Peyer's patch (tissue), 4 donors: ENCODE data around the gene APBB3. TPM values are rescaled to one million over a fixed set of nuclear protein-coding genes. Genes with fewer than 3 reads are reported as not detected.

Experiments
- DNase-seq, 3 donors: peaks; one replicate each; pipeline ENCODE4 v3.0.0-alpha.2; 2017 to 2019
- H3K27ac ChIP-seq, 4 donors: fragments of 200-600 bp; sonication (generic); one replicate each; pipeline ENCODE4 v1.5.1; 2016 to 2019
- H3K27me3 ChIP-seq, 2 donors: fragments of 200-600 bp; sonication (generic); one replicate each; pipeline ENCODE4 v1.5.1; 2019
- H3K36me3 ChIP-seq, 3 donors: fragments of 200-600 bp; sonication (generic); one replicate each; pipeline ENCODE4 v1.5.1; 2016 to 2019
- H3K4me1 ChIP-seq, 4 donors: fragments of 200-600 bp; sonication (generic); one replicate each; pipeline ENCODE4 v1.5.1; 2016 to 2019
- H3K4me3 ChIP-seq, 4 donors: fragments of 200-600 bp; sonication (generic); 1 replicate in 3 of 4; 2 replicates in 1 of 4; pipeline ENCODE4 v1.5.1; 2016 to 2019; ENCODE audit warnings: mild to moderate bottlenecking in 1 of 4
- H3K9me3 ChIP-seq, 4 donors: fragments of 200-600 bp; sonication (generic); one replicate each; pipeline ENCODE4 v1.5.1; 2016 to 2019; ENCODE audit warnings: mild to moderate bottlenecking in 1 of 4
- CTCF ChIP-seq, 6 experiments: fragments of 450-650 bp in 4 of 6; fragments of 200-600 bp in 2 of 6; sonication (generic) in 1 of 6; IDR thresholded peaks; one replicate each; pipeline ENCODE4 v1.5.1; 2017 to 2019; ENCODE audit warnings: antibody characterized with exemption in 6 of 6, mild to moderate bottlenecking in 3 of 6, moderate library complexity in 1 of 6
- POLR2A ChIP-seq, 2 donors: fragments of 450-650 bp; IDR thresholded peaks; one replicate each; pipeline ENCODE4 v1.5.1; 2017; ENCODE audit warnings: antibody characterized with exemption in 2 of 2, mild to moderate bottlenecking in 2 of 2, moderate library complexity in 2 of 2
- total RNA-seq, 4 donors: library from RNA; depleted of rRNA; stranded (reverse); fragments of >200 nt; gene quantifications; one replicate each; pipeline ENCODE4 v1.1.0, GENCODE V29; 2016

The APBB3 gene
- total RNA-seq, 4 donors from 2014 or later: 21.7 to 78.5 (median 62.4) TPM

- peak in 1 of 3 donors; percentile 11 for DNase-seq
- H3K27ac ChIP-seq: peak overlapping the region; percentile 84 to 92 (median 90)
- H3K4me3 ChIP-seq: no peak overlapping the region
- H3K9me3 ChIP-seq: no peaks in the 10 kb centered on the region
- H3K4me1 ChIP-seq: peaks cover 0 to 17% (median 6%) of the 10 kb centered on the region in 4 donors
- no peaks in the 10 kb centered on the region for H3K27me3 ChIP-seq
- no peak for TF ChIP-seq POLR2A (IDR thresholded peaks at IDR 0.05)
- no peak for TF ChIP-seq CTCF (IDR thresholded peaks at IDR 0.05)
- H3K36me3 ChIP-seq: peaks cover 0 to 22% (median 0%) of the 10 kb centered on the region in 3 donors
Observed at GRCh38 chr5:140557965-140558364, 6.4 kb downstream of the APBB3 start.

GRCh38 chr5:140557136-140557805, 7.1 kb downstream of the APBB3 start, which contains the start of gene SRA1:
Gene SRA1 (minus strand): TSS chr5:140557473. CDS start chr5:140557452, 21 bp downstream.
- H3K9me3 ChIP-seq: no peaks in the 10 kb centered on the region
- no peaks in the 10 kb centered on the region for H3K27me3 ChIP-seq
- peaks cover 0 to 24% (median 0%) of the 10 kb centered on the region in 3 donors for H3K36me3 ChIP-seq
- peaks cover 0 to 16% (median 6%) of the 10 kb centered on the region in 4 donors for H3K4me1 ChIP-seq
- peak within 1 kb of the TSS; percentile 84 to 92 (median 90) for H3K27ac ChIP-seq
- DNase-seq: peak; percentile 92 to 97 (median 95)
- H3K4me3 ChIP-seq: peak within 1 kb of the TSS; percentile 66 to 96 (median 80)
- TF ChIP-seq CTCF (IDR thresholded peaks at IDR 0.05) (no peak), POLR2A (IDR thresholded peaks at IDR 0.05) (peak; percentile 87 to 95)

DNA sequence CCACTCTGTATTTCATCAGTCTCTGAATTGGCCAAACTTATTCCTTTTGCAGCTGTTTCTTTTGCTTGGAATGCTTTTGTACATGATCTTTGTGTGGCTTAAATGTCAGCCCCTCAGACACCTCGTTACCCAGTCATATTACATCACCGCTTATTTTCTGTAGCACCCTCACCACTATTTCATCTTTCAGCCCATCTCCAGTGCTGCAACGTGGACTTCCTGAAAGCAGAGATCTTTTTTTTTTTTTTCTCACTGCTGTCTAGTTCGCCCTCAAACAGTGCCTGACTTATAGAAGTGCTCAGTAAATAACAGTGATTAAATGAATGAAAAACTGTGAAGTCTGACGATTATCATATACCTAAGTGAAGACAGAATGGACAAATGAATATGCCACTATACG, 8.0 kb downstream of the APBB3 start:
- H3K27ac ChIP-seq: peak overlapping the region in 3 of 4 donors; percentile 84 to 92 (median 88)
- H3K27me3 ChIP-seq: no peaks in the 10 kb centered on the region
- no peak for TF ChIP-seq POLR2A (IDR thresholded peaks at IDR 0.05)
- no peak for TF ChIP-seq CTCF (IDR thresholded peaks at IDR 0.05)
- peak overlapping the region; percentile 66 to 96 (median 80) for H3K4me3 ChIP-seq
- peaks cover 0 to 29% (median 0%) of the 10 kb centered on the region in 3 donors for H3K36me3 ChIP-seq
- DNase-seq: no peak
- H3K9me3 ChIP-seq: no peaks in the 10 kb centered on the region
- H3K4me1 ChIP-seq: peaks cover 0 to 16% (median 6%) of the 10 kb centered on the region in 4 donors

DNA sequence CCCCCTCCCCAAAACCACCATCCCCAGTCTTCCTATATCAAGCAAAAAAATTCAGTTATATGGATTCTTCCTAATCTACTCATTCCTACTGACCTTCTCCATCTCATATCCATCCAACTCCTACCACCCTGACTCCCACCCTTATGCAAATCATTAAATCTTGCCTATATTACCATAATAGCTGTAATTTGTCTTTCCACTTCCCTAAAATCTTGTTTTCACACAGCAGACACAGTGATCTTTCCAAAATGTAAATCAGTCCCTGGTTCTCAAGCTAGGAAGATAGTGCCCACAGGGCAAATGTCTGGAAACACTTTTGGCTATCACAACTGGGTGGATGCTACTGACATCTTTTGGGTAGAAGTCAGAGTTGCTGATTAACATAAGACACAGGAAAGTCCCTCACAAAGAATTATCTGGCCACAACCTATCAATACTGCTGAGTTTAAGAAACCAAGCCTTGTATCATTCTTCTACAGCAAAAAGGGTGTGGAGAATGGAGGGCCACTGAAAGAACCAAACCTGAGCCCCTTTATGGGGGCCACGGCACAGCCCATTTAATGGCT, 8.6 kb downstream of the APBB3 start:
- peak overlapping the region in 2 of 4 donors; percentile 84 to 96 for H3K4me3 ChIP-seq
- no peaks in the 10 kb centered on the region for H3K27me3 ChIP-seq
- peaks cover 0 to 29% (median 0%) of the 10 kb centered on the region in 3 donors for H3K36me3 ChIP-seq
- no peak overlapping the region for H3K27ac ChIP-seq
- TF ChIP-seq CTCF (IDR thresholded peaks at IDR 0.05): no peak
- TF ChIP-seq POLR2A (IDR thresholded peaks at IDR 0.05): no peak
- H3K9me3 ChIP-seq: no peaks in the 10 kb centered on the region
- DNase-seq: no peak
- H3K4me1 ChIP-seq: peaks cover 0 to 16% (median 6%) of the 10 kb centered on the region in 4 donors

GRCh38 chr5:140554454-140554853, 9.9 kb downstream of the APBB3 start:
- peak in 1 of 3 donors; percentile 8 for DNase-seq
- Histone ChIP-seq H3K27ac (no peak overlapping the region), H3K9me3 (no peaks in the 10 kb centered on the region), H3K36me3 (peaks cover 0 to 36% (median 0%) of the 10 kb centered on the region in 3 donors), H3K4me3 (no peak overlapping the region), H3K4me1 (peaks cover 0 to 24% (median 7%) of the 10 kb centered on the region in 4 donors), H3K27me3 (no peaks in the 10 kb centered on the region)
- TF ChIP-seq POLR2A (IDR thresholded peaks at IDR 0.05) (no peak), CTCF (IDR thresholded peaks at IDR 0.05) (no peak)
